Amniotic stem cell (primary cell): ENCODE results near the gene IRF6.
A peak's percentile ranks its signal among the peaks of the same experiment; 100 is the strongest.
"Not testable (repeated sequence)": the region's sequence is repeated elsewhere in the genome, so short reads cannot be mapped to it uniquely, and the experiment has no call there.

Source experiments
- DNase-seq: peaks from one replicate; lab custom pipeline; 2025; lab: John Stamatoyannopoulos, UW

Gene IRF6

DNA sequence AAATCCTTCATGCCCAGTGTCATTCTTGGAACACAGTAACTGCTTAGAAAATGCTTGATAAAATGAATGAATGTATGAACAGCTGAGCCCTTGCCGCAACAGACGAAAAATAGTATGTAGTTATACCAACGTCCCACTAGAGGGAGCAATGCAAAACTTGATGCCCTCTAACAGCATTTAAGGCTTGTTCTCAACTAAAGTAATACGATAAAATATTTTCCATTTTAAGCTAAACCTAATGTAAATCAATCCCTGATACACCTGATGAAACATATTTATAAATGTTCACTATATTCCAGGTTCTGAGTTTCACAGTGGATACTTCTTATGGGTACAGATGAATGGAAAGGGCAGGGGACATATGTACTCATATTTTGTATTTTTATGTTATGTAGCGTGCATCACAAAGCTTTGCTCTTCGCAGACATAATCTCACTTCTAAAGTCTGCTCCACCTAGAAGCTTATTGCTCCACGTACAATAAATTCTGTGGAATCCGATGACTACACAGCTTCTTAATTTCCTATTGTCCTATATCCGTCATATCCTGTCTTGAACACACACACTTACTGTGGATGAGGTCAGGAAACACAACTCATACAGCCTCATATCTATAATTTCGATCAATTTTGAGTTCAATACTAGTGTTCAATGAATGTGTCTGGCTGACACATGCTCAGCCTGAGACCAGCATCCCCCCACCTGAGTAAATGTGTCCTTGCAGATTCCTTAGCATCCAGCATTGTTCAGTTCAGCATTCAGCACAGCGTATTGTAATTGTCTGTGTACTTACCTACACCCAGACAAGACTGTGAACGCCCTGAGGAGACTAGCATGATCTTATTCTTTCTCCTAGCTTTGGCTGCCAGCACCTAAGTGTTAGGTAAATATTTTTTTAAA, 17.4 kb upstream of the IRF6 start:
- DNase-seq: peak; percentile 43

DNA sequence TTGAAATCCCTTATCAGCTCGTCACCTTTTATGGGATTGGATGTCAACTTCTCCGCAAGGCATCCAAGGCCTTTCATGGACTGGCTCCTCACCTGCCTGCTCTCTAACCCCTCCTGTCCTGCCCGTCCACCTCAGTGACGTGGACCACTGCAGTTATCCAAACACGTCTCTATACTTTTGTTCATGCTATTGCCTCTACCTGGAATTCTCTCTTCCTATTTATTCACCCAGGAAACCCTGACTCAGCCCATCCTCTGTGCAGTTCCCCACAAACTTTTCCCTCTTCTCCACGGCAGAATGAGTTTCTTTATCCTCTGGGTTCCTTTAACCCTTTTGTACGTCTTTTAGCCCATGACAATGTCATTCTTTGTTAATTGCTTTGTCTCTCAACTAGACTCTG, 16.8 kb upstream of the IRF6 start:
- DNase-seq: no peak

- DNase-seq: no peak
These were observed 15.0 kb upstream of the IRF6 start for GRCh38 chr1:209820986-209821385.

DNA sequence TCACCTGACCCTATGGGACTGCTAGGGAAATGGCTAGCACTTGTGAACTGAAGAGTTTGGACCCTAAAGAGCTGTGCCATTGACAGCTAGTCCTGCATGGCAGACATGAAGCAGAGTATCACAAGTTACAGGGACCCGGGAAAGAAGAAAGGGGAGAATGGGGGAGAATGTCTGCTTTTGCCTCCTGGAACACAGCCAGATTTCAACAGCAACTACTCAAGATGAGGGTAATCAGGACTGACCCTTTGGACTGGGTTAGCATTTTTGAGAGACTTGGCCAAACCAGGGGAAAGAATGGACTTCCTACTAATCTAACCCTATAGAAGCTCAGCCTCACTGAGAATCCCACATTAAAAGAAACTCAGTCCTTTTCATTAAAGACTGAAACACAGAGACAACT, 13.1 kb upstream of the IRF6 start:
- no peak for DNase-seq

DNA sequence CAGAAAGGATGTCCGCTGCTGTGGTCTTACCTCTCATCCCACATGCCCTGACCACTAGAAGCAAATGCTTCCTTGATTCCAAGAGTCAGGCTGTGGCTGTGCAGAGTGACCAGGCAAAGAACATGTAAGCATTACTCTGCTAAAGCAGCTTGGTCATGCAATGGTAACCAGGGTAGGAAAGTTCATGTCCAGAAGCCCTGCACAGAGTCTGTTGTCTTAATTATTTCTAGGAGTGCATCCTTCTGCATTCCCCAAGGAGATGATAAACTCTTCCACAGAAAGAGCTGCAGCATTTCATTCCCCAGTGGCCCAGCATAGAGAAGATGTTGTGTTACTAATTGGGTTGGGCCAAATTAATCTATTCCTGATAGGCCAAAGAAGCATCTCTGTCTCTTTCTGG, 11.7 kb upstream of the IRF6 start:
- no peak for DNase-seq

GRCh38 chr1:209816923-209817322, 11.0 kb upstream of the IRF6 start:
- no peak for DNase-seq

DNA sequence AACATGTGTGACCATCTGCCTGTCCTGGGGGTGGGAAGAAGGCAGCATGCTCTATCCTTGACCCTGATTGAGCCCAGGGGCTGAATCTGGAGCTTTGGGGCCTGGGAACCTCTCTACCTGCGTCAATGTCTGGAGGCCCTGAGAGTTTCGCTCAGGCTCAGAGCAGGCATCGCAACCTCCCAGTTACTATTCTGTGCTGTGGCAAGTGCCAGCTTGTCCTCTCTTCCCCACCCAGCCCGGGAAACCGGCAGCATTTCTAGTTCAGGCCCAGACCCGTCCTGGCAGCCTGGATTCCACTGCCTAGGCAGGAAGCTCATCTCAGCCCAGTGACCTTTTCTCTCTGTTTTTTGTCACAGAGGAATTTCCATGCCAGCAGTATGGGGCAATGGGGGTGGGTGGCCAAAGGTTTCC, 10.0 kb upstream of the IRF6 start:
- DNase-seq: no peak

DNA sequence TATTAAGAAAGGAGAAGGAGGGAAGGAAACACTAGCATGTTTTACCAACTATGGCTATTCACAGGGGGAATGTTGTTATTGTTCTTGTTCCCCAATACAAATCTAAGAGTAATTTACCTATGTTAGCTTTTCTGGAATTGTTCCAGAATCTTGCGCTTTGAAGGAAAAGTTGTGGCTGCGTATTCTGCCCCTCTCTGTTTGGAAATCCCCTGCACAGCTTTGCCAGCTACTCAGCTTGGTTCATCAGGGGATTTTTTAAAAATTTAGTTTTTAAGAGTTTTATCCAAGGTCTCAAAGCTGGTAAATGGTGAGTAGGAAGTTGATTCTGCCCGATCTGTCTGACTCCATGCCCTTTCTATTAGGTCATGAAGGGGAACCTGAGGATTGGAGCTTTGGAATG, 9.5 kb upstream of the IRF6 start:
- no peak for DNase-seq

DNA sequence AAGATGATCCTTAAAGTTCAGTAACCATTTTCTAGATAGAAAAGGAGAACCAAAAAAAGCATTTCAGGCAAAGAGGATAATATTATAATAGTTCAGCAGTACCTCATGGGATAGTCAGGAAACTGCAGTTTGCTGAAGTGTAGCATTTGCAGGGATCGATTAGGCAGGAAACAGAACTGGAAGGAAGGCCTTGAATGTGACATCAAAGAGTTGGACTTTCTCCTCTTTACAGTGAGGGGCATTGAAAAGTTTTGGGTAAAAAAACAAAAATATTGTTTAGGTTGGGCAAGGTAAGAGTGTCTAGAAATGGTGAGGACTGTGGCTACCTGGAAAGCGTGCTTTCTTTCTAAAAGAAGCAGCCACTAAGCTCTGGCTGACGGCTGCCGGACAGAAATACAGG, 8.0 kb upstream of the IRF6 start:
- DNase-seq: no peak

- DNase-seq: no peak
These were observed 4.8 kb upstream of the IRF6 start for GRCh38 chr1:209810783-209811182.

DNA sequence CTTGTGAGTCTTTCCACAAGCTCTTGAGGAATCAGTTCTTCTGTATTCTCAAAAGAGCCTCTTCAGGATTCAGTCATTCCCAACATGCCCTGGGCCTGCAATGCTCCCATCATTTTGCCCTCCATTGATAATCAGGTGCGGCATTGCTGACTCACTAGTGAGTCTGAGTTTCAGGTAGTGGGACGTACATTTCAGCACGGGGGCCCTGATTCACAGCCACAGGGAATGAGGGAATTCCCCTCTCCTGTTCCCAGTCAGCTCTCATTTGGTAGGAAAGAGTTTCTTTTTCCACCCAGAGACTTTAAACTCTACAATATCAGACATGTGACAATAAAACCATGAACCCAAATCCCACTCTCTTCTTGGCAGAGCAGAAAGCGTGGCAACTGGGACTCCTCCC, 3.7 kb upstream of the IRF6 start:
- no peak for DNase-seq

- DNase-seq: peak; percentile 70
These were observed 2.2 kb upstream of the IRF6 start for GRCh38 chr1:209808059-209808581.

- no peak for DNase-seq
These were observed 1.6 kb upstream of the IRF6 start for GRCh38 chr1:209807509-209807908.

- no peak for DNase-seq
These were observed 581 bp downstream of the IRF6 start for GRCh38 chr1:209805341-209805781.

- no peak for DNase-seq
These were observed 2.4 kb downstream of the IRF6 start for GRCh38 chr1:209803568-209803967.

- DNase-seq: no peak
These were observed 3.2 kb downstream of the IRF6 start for GRCh38 chr1:209802780-209803152.

- no peak for DNase-seq
These were observed 3.7 kb downstream of the IRF6 start for GRCh38 chr1:209802117-209802779.

GRCh38 chr1:209800984-209801834, 4.7 kb downstream of the IRF6 start:
- no peak for DNase-seq

GRCh38 chr1:209797978-209798639, 7.8 kb downstream of the IRF6 start:
- DNase-seq: peak; percentile 24

GRCh38 chr1:209793711-209794110, 12.2 kb downstream of the IRF6 start:
- DNase-seq: not testable (repeated sequence)

DNA sequence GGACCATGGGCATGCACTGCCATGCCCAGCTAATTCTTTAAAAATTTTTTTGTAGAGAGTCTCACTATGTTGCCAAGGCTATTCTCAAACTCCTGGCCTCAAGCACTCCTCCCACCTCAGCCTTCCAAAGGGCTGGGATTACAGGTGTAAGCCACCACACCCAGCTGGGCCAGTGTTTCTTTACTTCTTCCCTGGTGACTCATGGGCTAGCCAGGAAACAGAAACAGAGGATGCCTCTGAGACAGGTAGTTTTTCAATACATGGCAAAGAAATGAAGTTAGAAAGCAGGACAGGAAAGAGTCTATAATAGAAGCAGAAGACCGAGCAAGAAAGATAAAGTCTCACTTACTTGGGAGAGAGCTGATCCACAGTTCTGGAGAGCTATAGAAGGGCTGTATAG, 14.0 kb downstream of the IRF6 start:
- DNase-seq: no peak
